Brain microvascular endothelial cell (primary cell): ENCODE data around the gene CHRFAM7A.
"Not testable (repeated sequence)": the region's sequence is repeated elsewhere in the genome, so short reads cannot be mapped to it uniquely, and the experiment has no call there.

Source experiments
- DNase-seq: peaks from one replicate; pipeline ENCODE4 v3.0.0-alpha.2; 2020
- H3K27ac ChIP-seq: fragments of 250-450 bp; sonication (Bioruptor Pico); 2 replicates; pipeline ENCODE4 v1.5.1; 2020; ENCODE audit warnings: mild to moderate bottlenecking, moderate library complexity
- H3K27me3 ChIP-seq: fragments of 250-450 bp; sonication (Bioruptor Pico); replicated peaks from 2 replicates; pipeline ENCODE4 v1.5.1; 2020; ENCODE audit warnings: mild to moderate bottlenecking
- H3K36me3 ChIP-seq: fragments of 250-450 bp; sonication (Bioruptor Pico); replicated peaks from 2 replicates; pipeline ENCODE4 v1.5.1; 2020; ENCODE audit warnings: mild to moderate bottlenecking
- H3K4me3 ChIP-seq: 2 replicates; pipeline ENCODE4 v1.5.1; 2011; ENCODE audit warnings: low read depth, mild to moderate bottlenecking, control low read depth, low read length, moderate library complexity
- in situ Hi-C: cut with HindIII; loops from 2 replicates; pipeline ENCODE4 v1.10.0; 2017; ENCODE audit warnings: low sequenced_read_pairs, low pct_ligation_motif_present

Gene CHRFAM7A

GRCh38 chr15:30392766-30393663 lies at the start of gene CHRFAM7A:
TSS of gene CHRFAM7A (minus strand) at chr15:30393540. CDS start at chr15:30383351, 10,189 bp downstream.
- H3K4me3 ChIP-seq, H3K27me3 ChIP-seq, in situ Hi-C loops, H3K36me3 ChIP-seq, DNase-seq, H3K27ac ChIP-seq: not testable (repeated sequence)

- H3K27me3 ChIP-seq, in situ Hi-C loops, H3K36me3 ChIP-seq, DNase-seq, H3K4me3 ChIP-seq, H3K27ac ChIP-seq: not testable (repeated sequence)
Measured at GRCh38 chr15:30438348-30438747, 45.0 kb upstream of the CHRFAM7A start.

- H3K4me3 ChIP-seq, H3K36me3 ChIP-seq, H3K27me3 ChIP-seq, in situ Hi-C loops, H3K27ac ChIP-seq, DNase-seq: not testable (repeated sequence)
Measured at GRCh38 chr15:30435878-30436277, 42.5 kb upstream of the CHRFAM7A start.

GRCh38 chr15:30420723-30421122 lies 27.4 kb upstream of the CHRFAM7A start:
- H3K36me3 ChIP-seq, H3K27ac ChIP-seq, in situ Hi-C loops, H3K27me3 ChIP-seq, H3K4me3 ChIP-seq, DNase-seq: not testable (repeated sequence)

- DNase-seq, in situ Hi-C loops, H3K36me3 ChIP-seq: not testable (repeated sequence)
Measured at GRCh38 chr15:30414160-30414559, 20.8 kb upstream of the CHRFAM7A start, which contains the start of gene GOLGA8R. TSS of gene GOLGA8R (minus strand) at chr15:30414260. CDS start at chr15:30414162, 98 bp downstream.

GRCh38 chr15:30407636-30408035 lies 14.3 kb upstream of the CHRFAM7A start:
- in situ Hi-C loops, H3K4me3 ChIP-seq, H3K27ac ChIP-seq, H3K27me3 ChIP-seq, H3K36me3 ChIP-seq, DNase-seq: not testable (repeated sequence)

More at GRCh38 chr15:30414160-30414559, 20.8 kb upstream of the CHRFAM7A start, which contains the start of gene GOLGA8R:
- H3K4me3 ChIP-seq, H3K27ac ChIP-seq, H3K27me3 ChIP-seq: not testable (repeated sequence)

GRCh38 chr15:30398988-30399387 lies 5.6 kb upstream of the CHRFAM7A start:
- H3K27me3 ChIP-seq, in situ Hi-C loops, H3K36me3 ChIP-seq, H3K4me3 ChIP-seq, H3K27ac ChIP-seq: not testable (repeated sequence)
- peak; percentile 53 for DNase-seq

- in situ Hi-C loops, H3K27ac ChIP-seq: not testable (repeated sequence)
Measured at GRCh38 chr15:30393664-30393991, 288 bp upstream of the CHRFAM7A start.

GRCh38 chr15:30386318-30386887 lies 6.9 kb downstream of the CHRFAM7A start:
- H3K27me3 ChIP-seq, in situ Hi-C loops, H3K4me3 ChIP-seq, H3K36me3 ChIP-seq, DNase-seq, H3K27ac ChIP-seq: not testable (repeated sequence)

More at GRCh38 chr15:30393664-30393991, 288 bp upstream of the CHRFAM7A start:
- not testable (repeated sequence) for H3K27me3 ChIP-seq, DNase-seq, H3K4me3 ChIP-seq, H3K36me3 ChIP-seq

GRCh38 chr15:30377082-30377413 lies 16.3 kb downstream of the CHRFAM7A start:
- H3K27ac ChIP-seq, H3K27me3 ChIP-seq, H3K36me3 ChIP-seq, H3K4me3 ChIP-seq, DNase-seq, in situ Hi-C loops: not testable (repeated sequence)

GRCh38 chr15:30376375-30377081 lies 16.8 kb downstream of the CHRFAM7A start:
- H3K36me3 ChIP-seq, DNase-seq, H3K27ac ChIP-seq, in situ Hi-C loops, H3K4me3 ChIP-seq, H3K27me3 ChIP-seq: not testable (repeated sequence)

- in situ Hi-C loops, H3K27me3 ChIP-seq, H3K27ac ChIP-seq, H3K36me3 ChIP-seq, H3K4me3 ChIP-seq, DNase-seq: not testable (repeated sequence)
Measured at GRCh38 chr15:30375872-30376271, 17.5 kb downstream of the CHRFAM7A start.

- H3K27me3 ChIP-seq, DNase-seq, H3K36me3 ChIP-seq, H3K27ac ChIP-seq, in situ Hi-C loops, H3K4me3 ChIP-seq: not testable (repeated sequence)
Measured at GRCh38 chr15:30374862-30375261, 18.5 kb downstream of the CHRFAM7A start.

- H3K36me3 ChIP-seq, DNase-seq, in situ Hi-C loops, H3K4me3 ChIP-seq, H3K27ac ChIP-seq, H3K27me3 ChIP-seq: not testable (repeated sequence)
Measured at GRCh38 chr15:30368271-30368670, 25.1 kb downstream of the CHRFAM7A start.
